Esophagus muscularis mucosa (tissue), 3 donors: Measurements from ENCODE around the gene MARK3.
A peak's percentile ranks its signal among the peaks of the same experiment; 100 is the strongest.

ENCODE experiments used
- POLR2AphosphoS5 ChIP-seq, 2 donors: sonication (generic); formaldehyde crosslinking; IDR thresholded peaks; one replicate each; pipeline ENCODE4 v1.6.1; 2017; ENCODE audit warnings: antibody characterized with exemption in 2 of 2
- TF ChIP-seq, protein P1 (sequence below), 3 experiments: fragments of 200-600 bp in 2 of 3; fragments of 450-650 bp in 1 of 3; sonication (generic) in 2 of 3; IDR thresholded peaks; one replicate each; pipeline ENCODE4 v1.5.1; 2017 to 2019; ENCODE audit warnings: antibody characterized with exemption in 3 of 3, mild to moderate bottlenecking in 2 of 3, moderate library complexity in 1 of 3

DNA sequence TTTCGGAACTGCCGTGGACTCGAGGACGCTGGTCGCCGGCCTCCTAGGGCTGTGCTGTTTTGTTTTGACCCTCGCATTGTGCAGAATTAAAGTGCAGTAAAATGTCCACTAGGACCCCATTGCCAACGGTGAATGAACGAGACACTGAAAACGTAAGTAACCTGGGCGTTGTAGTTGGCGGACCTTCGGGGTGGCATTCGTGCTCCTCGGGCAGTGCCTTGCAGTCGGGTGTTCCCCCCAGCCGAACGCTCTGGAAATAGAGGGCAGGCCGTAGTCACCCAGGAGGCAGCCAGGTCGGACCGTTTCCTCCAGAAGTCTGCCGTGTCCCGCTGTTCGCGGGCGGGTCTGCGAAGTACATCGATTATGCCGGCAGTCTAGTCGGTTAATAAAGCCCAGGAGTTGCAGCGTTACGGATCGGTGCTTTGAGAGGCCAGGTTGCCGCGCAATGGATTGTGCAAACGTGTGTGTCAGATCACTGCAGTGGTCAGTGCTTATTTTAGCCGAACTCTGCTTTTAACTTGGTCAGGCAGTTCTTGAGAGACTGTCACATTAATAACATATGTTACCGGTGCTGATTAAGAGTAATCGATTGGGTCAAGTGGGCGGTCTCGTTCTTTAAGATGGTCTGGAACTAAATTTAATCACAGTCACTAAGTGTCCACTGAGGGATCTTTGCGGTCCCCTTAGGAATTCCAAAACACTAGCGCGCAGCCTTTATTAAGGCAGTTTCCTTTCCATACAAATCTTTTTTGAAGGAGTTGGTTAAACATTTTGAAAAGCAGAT, 906 bp downstream of the MARK3 start:
- TF ChIP-seq, protein P1, sequence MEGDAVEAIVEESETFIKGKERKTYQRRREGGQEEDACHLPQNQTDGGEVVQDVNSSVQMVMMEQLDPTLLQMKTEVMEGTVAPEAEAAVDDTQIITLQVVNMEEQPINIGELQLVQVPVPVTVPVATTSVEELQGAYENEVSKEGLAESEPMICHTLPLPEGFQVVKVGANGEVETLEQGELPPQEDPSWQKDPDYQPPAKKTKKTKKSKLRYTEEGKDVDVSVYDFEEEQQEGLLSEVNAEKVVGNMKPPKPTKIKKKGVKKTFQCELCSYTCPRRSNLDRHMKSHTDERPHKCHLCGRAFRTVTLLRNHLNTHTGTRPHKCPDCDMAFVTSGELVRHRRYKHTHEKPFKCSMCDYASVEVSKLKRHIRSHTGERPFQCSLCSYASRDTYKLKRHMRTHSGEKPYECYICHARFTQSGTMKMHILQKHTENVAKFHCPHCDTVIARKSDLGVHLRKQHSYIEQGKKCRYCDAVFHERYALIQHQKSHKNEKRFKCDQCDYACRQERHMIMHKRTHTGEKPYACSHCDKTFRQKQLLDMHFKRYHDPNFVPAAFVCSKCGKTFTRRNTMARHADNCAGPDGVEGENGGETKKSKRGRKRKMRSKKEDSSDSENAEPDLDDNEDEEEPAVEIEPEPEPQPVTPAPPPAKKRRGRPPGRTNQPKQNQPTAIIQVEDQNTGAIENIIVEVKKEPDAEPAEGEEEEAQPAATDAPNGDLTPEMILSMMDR (IDR thresholded peaks at IDR 0.05) = no peak
- TF ChIP-seq POLR2AphosphoS5 (IDR thresholded peaks at IDR 0.05) = peak in 1 of 2 donors; percentile 31
